OCI-LY1 (cell line): ENCODE data around the gene FAM229A.

Source experiments
- EZH2 ChIP-seq: fragments of 200-600 bp; sonication (generic), shearing (Covaris generic); IDR thresholded peaks from 2 replicates; pipeline ENCODE4 v1.8.0; 2017; ENCODE audit warnings: borderline replicate concordance, mixed run types, mild to moderate bottlenecking, antibody characterized with exemption, low read length, moderate library complexity, mixed read lengths
- TF ChIP-seq, protein P1 (sequence below): fragments of 200-600 bp; sonication (generic), shearing (Covaris generic); IDR thresholded peaks from 2 replicates; pipeline ENCODE4 v1.5.1; 2017; ENCODE audit warnings: mild to moderate bottlenecking, antibody characterized with exemption, low read length, moderate library complexity, mixed read lengths

DNA sequence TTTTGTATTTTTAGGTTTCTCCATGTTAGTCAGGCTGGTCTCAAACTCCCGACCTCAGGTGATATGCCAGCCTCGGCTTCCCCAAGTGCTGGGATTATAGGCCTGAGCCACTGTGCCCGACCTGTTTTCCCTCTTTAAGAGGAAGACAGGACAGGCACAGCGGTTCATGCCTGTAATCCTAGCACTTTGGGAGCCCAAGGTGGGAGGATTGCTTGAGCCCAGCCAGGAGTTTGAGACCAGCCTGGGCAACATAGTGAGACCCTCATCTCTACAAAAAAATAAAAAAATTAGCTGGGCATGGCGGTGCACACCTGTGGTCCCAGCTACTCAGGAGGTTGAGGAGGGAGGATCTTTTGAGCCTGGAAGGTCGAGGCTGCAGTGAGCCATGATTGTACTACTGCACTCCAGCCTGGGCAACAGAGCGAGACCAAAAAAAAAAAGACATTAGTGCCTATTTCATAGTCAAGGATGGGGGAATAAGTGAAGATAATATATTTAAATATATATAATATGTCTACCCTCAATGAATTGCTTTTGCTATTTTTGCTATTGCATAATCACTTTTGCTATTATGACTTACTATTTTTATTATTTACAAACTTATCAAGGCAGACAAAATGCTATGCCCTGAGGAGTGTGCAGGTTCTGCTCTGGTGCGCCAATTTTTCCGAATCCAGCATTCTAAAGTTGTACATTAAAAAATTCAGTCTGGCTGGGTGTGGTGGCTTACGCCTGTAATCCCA lies 44.0 kb downstream of the FAM229A start:
- TF ChIP-seq, protein P1, sequence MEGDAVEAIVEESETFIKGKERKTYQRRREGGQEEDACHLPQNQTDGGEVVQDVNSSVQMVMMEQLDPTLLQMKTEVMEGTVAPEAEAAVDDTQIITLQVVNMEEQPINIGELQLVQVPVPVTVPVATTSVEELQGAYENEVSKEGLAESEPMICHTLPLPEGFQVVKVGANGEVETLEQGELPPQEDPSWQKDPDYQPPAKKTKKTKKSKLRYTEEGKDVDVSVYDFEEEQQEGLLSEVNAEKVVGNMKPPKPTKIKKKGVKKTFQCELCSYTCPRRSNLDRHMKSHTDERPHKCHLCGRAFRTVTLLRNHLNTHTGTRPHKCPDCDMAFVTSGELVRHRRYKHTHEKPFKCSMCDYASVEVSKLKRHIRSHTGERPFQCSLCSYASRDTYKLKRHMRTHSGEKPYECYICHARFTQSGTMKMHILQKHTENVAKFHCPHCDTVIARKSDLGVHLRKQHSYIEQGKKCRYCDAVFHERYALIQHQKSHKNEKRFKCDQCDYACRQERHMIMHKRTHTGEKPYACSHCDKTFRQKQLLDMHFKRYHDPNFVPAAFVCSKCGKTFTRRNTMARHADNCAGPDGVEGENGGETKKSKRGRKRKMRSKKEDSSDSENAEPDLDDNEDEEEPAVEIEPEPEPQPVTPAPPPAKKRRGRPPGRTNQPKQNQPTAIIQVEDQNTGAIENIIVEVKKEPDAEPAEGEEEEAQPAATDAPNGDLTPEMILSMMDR = no peak
- TF ChIP-seq EZH2 = no peak
